GM18507 (cell line): ENCODE results near the gene DCLK1.

Experiments used
- DNase-seq: peaks from one replicate; pipeline ENCODE4 v3.0.0; 2011; ENCODE audit warnings: low read depth; ENCODE audit not compliant: insufficient read length; ENCODE audit errors: extremely low spot score
- FAIRE-seq: peaks from 2 replicates; lab custom pipeline; 2011; peaks lifted over from hg19 to GRCh38; lab: Jason Lieb, UNC

The DCLK1 gene

DNA sequence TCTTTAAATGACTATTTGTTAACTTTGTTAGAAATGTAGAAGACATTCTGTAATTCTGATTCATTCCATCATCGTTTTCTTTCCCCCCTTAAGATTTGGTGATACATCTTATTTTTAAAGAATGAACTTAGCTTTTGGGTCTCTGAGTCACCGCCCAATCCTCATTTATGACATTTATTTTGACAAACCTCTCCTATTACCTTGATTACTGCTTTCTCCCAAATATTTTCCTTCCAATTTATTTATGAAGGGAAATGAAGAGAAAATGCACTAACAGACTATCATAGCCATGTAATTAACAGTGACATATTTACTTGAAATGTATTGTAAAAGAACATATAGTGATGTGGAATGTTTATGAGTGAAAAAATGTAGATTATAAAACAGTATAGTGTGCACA lies 241.6 kb downstream of the DCLK1 start:
- DNase-seq (no peak), FAIRE-seq (no peak)

DNA sequence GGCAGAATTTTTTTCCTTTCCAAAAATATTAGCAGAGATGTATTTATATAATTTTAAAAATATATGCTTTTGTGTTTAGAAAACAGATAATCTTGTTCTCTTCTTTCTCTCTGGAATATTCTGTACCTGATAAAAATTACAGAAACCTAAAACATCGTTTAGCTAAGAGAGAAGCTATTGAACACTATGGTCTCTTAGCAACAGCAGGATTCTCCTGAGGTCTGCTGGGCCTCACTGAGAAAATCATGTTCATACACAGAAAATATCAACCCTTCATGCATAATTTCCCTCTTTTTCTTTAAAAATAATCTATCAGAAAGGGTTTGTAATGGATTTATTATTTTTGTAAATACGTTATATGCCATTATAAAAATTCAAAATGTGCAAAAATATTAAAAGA lies 242.2 kb downstream of the DCLK1 start:
- FAIRE-seq, result no peak
- DNase-seq, result no peak

DNA sequence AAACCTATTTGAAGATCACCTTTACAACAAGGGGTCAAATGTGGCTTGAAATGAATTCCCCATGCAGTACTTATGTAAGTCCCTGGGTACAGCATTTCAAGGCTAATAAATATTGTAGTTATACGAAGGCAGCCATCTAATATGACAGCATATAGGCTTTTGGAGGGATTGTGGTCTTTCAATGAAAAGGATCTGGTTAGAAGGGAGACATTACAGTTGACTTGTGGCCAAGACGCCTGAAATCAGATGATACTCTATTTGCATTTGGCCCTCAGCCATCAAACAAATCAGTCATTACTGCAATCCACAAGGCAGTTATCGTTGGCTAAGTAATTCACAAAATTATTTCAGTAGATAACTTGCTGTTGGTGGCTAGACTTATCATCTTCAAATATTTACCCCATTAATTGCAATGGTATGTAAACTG lies 242.7 kb downstream of the DCLK1 start:
- DNase-seq (no peak), FAIRE-seq (no peak)

DNA sequence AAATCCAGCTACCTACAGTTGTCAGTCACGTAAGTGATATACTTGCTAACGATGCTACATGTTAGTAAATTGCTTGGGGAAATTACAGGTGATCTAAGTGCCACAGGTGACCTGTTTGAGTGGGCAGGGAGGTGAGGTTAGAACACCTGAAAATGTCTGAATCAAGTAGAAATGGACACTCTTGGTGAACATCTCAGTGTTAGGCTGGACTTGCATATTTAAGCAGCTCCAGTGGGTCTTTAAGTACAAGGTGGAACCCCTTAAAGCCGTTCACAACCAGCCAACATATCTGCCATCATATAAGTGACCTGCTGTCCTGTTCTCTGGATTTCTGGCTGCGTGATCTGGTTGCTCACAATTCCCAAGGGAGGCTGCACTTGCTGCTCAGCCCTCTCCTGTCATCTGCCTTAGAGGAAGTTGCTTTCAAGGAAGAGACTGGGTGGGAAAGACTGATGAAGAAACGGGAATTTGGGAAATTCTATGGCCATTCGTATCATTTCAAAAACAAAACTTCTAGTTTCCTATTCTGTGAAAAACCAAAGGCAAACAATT lies 244.0 kb downstream of the DCLK1 start:
- no peak for DNase-seq
- FAIRE-seq, result no peak

DNA sequence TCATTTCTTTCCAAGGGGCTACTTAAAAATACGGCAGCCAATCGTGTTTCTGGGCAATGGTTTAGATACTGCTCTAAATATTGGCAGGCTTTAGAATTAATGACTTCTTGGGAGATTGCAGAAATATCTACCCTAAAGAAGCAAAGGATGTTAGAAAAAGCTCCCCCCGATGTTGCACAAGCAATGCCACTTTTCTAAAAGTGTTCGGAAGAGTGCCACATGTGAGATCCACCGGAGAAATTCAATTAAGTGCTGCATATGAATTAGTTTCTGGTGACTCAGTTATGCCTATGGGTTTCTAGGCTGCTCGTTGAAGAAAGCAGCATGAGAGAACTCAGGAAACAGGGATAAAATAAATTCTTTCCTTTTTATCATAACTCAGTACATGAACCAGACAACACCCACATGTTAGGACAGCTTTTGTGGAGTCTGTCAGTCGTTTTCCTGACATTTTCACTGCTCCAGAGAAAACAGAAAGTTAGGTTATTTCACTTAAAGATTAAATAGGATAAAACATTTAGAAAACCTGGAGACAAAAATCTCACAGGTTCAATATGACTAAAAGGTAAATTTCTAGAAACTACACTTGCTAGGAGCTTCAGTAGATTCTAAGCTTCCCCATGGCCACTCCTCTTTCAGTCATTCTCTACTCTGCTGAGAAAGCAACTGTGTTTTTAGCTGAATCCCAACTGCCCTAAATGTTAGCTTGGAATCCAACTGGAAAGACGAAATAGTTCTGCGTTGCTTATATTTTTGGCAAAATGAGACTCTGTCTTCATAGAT lies 244.7 kb downstream of the DCLK1 start:
- DNase-seq (no peak), FAIRE-seq (no peak)

DNA sequence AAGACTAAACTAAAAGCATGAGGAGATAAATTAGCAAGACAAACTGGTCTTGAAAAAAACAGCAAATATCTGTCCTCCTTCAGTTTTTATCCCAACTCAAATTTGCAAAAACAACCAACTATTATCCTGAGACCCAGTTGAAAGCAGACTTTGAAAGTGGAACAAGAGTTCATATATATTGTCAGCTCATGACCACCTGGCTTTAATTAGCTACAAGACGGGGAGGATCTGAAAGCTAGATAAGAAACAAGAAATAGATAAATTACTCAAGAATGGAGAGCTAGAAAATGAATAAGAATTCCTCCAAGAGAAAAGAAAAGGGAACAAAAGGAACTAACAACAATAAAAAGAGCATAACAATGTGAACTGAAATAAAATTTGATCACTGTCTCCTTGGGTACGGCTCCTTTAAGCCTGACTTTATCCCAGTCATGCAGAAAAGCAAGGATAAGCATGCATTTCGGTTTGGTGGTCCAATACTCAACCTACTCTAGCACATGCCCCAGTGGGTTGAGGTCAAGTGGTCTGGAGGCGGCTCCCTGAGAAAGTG lies 246.9 kb downstream of the DCLK1 start:
- FAIRE-seq (no peak), DNase-seq (no peak)

DNA sequence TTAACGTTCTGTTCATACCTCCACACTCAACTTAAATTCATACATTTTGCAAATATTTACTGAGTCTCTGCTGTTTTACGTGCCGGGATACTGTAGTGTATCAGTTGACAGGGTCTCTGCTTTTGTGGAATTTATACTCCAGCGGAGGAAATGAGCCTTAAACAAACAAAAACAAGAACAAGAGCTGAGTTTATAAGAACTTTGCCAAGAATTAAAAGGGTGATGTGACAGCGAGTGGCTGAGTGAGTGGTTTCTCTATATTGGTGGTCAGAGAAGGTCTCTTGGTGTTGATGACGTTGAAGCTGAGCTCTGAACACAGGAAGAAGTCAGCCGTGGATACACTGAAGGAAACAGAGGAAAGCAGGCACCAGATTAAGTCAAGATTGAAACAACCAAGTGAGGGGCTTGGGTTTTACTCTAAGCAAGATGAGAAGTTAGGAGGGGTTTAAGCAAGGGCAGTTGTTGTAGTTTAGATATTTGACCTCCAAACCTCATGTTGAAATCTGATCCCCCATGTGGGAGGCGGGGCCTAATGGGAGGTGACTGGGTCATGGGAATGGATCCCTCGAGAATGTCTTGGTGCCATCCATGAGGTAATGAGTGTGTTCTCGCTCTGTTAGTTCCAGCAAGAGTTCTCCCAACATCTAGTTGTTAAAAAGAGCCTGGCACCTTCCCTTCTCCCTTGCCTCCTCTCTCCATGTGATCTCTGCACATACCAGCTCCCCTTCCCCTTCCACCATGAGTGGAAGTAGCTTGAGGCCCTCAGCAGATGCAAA lies 248.3 kb downstream of the DCLK1 start:
- FAIRE-seq, result no peak
- no peak for DNase-seq

DNA sequence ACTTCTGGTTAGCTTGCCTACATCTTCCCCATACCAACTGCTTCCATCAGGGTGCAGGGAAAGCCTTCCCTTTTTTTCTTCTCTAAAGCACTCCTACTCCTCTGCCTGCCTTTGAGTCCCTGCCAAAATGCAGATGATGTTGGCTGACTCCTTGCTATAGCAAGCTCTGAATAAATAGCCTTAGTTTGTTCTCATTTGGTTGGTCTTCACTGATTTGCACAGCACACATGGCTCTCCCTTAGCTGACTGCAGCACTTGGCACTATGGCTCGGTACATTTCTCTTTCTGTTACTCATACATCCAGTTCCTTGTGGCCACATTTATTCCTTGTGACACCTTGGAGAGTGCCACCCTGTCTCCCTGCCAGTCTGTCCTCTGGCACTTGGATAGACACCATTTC lies 249.8 kb downstream of the DCLK1 start:
- no peak for DNase-seq
- FAIRE-seq, result no peak

DNA sequence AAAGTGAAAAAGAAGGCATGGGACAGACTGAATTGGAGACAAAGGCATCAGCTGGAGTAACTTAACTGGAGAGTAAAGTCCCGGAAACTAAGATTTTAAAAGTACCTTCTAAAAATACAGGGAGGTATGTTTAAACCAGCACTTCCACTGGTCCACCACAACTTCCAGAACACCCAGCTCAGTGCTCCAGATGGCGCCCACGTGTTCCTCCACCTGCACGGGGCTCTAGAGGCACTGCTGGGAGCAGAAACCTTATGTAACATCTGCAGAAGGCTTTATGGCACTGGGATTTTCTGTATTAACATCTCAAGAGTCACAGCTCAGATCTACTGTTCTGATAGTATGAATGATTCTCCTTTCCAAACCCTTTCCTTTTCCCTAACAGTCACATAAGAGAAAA lies 252.1 kb downstream of the DCLK1 start:
- FAIRE-seq (no peak), DNase-seq (no peak)

DNA sequence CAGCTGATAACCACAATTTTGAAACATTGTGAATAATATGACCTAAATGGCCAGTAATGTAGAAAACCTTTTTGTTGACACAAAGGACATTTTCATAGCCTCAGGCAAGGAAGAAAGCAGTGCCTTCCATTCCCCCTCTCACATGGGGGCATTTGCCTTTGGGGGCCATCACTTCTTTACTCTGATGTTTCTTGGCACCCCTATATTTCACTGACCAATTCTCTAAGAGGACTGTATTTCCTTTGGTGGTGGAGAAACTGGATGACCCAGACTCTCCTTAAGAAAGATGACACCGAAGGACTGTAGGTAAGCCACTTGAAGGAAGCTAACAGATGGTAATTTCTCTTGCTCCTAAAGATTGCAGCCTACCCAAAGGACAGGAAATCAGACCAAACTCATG lies 254.6 kb downstream of the DCLK1 start:
- DNase-seq (no peak), FAIRE-seq (no peak)

DNA sequence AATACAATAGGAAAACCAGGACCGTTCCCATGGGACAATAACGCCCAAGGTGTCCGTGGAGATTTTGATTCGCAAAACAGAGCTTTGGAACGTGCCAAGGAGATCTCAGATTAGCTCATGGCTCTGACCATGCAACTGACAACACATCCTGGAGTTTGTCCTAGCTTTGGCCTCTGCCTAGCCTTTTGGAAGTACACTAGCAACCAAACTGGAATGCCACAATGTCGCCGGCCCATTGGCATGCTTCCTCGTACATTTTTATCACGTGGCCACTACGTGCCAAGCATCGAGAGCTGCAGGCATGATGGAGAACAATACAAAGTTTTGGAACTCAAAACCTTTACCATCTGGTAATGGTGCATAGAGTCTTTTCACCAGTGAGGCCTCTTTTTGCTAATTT lies 256.5 kb downstream of the DCLK1 start:
- FAIRE-seq (no peak), DNase-seq (no peak)

DNA sequence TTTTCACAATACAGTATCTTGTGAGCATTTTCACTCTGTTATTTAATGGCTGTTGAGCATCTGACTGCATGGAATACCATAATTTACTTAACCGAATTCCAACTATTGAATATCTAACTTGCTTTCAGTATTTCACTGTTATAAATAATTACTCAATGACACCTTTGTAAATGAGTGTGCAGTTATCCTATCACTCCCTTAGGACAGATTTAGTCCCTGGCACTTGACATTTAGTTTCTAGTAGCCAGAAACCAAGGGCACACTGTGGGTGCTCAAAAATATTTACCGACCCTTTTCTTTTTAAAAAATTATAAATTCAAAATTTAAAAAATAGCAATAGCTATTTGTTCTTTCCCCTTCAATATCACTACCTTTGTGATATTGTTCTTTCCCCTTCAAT lies 258.8 kb downstream of the DCLK1 start:
- no peak for DNase-seq
- no peak for FAIRE-seq

DNA sequence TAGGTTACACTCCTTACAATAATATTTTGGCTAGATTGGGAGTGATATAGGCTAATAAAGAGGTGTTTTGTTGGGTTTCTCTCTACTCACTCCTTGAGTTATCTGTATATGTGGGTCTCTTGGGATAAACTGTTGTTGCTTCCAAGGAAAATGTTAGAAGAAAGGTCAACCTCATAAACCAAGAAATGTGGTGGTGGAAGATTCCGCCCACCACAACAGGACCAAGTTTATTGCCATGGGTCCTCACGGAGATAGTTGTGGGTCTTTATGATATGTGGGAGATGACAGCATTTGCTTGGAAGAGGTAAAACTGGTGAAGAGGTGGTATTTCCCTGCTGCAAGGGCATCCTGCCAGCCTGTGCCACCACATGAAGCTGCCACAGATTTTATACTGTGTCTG lies 259.6 kb downstream of the DCLK1 start:
- FAIRE-seq, result no peak
- DNase-seq, result no peak

DNA sequence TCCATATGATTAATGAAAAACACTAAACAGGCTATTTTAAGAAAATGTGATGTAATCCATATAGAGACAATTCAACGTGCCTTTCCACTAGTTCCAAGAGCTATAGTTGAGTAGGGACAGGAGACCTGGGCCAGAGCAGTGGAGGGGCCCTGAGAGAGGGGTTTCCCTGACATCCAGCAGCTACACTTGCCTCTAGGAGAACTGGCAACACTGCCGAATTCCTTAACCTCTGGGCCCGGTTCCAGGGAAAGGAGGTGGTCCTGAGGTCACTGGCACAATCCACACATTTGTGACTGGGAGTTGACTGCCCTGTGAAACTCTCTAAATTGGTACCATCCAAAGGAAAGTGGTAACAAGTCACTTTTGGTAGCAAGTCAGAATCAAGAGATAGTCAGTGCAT lies 264.4 kb downstream of the DCLK1 start:
- no peak for DNase-seq
- FAIRE-seq, result no peak

DNA sequence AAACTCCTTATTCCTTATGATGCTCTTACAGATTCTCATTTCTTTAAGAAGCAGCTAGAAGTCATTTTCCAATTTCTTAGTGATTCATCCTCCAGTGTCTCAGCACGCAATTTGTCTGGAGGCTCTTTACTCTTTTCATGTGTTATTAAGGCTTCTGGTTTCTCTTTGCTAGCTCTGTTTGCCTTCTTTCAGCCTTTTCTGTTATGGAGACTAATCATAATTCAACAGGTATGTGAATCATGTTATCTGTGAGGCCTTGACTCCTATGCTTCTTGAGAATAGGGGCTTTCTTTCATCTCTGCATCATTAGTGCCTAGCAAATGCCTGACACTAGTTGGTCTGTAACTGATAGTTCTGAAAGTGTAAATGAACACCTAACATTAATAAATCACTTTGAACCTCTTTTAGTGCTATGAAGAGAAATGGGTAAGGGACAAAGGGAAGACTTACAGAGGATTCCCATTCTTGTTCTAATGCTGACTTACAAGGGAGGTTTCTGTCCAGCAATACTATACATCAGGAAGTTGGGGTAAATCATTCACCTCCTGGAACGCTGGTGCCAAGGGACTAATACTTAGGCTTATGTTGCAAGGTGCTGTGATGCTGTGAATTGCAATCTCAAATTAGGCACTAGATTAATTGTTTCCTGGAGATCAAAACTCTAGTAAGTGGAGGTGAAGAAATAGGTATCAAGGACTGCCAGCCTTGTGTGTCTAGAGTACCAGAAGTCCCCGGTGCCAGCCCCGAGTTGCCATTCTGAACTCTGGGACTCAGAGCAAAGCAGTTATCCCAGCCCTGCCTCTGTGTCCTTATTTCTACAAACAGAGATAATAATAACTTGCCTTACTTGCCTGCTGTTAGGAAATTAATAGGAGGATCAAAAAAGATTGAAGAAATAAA lies 265.6 kb downstream of the DCLK1 start:
- DNase-seq, result no peak
- FAIRE-seq, result no peak

DNA sequence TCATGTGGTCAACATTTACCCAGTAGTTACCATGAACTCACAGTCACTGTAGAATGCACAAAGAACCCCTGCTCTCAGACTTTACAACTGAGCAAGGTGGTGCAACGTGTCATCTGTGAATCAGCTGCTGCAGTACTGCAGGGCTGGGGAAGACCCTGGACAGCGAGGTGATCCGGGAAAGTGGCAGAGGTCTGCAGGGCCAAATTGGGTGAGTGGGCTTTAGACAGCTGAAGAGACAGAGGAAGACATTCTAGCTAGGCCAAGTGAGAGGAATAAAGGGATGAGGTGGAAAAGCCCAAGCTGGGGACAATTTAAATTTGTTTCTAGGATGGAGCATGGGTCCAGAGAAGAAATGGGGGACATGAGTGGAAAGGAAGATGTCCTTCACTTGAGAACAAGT lies 270.5 kb downstream of the DCLK1 start:
- no peak for FAIRE-seq

DNA sequence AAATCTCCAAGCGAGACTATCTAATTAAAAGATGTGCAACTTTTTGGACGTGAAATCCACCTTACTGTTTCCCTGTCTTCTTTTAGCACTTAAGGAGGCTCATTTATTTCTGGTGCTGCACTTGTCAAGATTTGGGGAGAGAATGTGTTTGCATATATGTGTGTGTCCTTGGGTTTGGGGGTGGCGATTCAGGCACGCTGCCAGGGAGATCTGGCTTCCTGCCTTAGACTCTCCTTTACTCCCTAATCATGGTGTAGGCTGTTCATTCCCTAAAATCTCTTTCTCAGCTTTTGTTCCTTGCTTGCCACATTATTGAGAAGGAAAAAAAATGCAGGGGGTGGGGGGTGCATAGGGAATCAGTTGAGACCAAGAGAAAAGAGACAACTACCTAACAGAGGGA lies 271.2 kb downstream of the DCLK1 start:
- FAIRE-seq (no peak), DNase-seq (no peak)

More for the DNA sequence above, 270.5 kb downstream of the DCLK1 start:
- no peak for DNase-seq

DNA sequence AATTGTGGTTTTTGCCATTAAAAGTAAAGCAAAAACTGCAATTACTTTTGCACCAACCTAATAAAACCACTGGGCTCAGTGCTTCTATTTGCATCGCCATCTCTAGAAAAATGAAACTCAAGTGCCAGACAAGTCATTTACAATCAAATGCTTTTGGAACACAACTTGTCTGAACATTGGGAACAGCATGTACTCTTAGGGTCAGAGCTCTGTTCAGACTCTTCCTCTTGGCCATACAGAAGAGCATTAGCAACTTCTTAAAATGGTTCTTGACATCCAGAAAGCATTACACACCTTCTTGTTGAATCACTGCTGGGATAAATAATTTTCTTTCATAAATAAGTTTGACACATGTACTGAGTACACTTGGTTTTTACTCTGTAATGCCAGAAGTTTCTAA lies 272.5 kb downstream of the DCLK1 start:
- no peak for FAIRE-seq
- DNase-seq, result no peak

DNA sequence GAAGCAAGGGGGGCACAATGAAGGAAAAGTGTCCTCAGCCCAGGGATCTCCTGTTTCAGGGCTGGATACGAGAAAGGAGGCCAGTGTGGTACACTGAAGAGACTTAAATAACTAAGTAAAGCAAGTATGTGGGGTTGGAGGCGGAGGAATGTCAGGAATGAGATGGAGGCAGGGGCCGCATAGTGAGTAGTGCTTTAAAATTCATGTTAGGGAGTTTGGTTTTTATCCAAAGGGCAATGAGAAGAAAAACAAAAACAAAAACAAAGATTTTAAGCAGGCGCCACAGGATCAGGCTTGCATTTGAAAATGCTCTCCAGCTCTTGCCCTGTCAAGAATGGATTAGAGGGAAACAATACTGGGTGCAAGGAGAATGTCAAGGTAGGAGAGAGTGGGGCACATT lies 273.4 kb downstream of the DCLK1 start:
- DNase-seq (no peak), FAIRE-seq (no peak)
